Fibroblast of villous mesenchyme (primary cell): ENCODE data around the gene ADAM12. TPM values are rescaled to one million over a fixed set of nuclear protein-coding genes. Genes with fewer than 3 reads are reported as not detected.

Experiments
- DNase-seq: peaks from one replicate; pipeline ENCODE4 v3.0.0-alpha.2; 2010; ENCODE audit warnings: low read depth
- H3K4me3 ChIP-seq: 2 replicates; pipeline ENCODE4 v1.5.1; 2011; ENCODE audit warnings: low read depth, mild to moderate bottlenecking, low read length
- total RNA-seq: library from RNA; depleted of rRNA; stranded (reverse); fragments of >200 nt; gene quantifications from 2 replicates; pipeline ENCODE4 v1.2.3, GENCODE V29; 2012
- TF ChIP-seq, protein P1 (sequence below): IDR thresholded peaks from 2 replicates; pipeline ENCODE4 v1.5.1; 2012; ENCODE audit warnings: low read depth, mild to moderate bottlenecking, low read length; ENCODE audit not compliant: insufficient read depth

The ADAM12 gene
- total RNA-seq, 1 donor, result 22.5 TPM

DNA sequence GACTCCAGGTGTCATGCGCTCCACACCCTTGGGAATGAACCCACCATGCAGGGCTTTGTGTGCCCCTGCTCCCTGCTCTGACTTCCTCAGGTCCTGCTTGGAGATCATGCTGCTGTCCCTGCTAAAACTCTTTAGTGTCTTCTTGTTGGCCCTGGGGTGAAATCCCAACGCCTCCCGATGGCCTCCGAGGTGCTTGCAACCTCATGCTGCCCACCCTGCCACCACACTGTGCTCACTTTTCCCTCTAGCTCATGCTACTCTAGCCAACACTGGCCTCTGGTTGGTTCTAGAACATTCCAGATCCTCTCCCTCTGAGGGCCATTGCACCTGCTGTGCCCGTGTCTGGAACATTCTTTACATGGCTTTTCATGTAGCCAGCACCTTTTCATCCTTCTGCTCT is 227.7 kb downstream of the ADAM12 start:
- H3K4me3 ChIP-seq, result no peak overlapping the region
- no peak for DNase-seq
- TF ChIP-seq, protein P1, sequence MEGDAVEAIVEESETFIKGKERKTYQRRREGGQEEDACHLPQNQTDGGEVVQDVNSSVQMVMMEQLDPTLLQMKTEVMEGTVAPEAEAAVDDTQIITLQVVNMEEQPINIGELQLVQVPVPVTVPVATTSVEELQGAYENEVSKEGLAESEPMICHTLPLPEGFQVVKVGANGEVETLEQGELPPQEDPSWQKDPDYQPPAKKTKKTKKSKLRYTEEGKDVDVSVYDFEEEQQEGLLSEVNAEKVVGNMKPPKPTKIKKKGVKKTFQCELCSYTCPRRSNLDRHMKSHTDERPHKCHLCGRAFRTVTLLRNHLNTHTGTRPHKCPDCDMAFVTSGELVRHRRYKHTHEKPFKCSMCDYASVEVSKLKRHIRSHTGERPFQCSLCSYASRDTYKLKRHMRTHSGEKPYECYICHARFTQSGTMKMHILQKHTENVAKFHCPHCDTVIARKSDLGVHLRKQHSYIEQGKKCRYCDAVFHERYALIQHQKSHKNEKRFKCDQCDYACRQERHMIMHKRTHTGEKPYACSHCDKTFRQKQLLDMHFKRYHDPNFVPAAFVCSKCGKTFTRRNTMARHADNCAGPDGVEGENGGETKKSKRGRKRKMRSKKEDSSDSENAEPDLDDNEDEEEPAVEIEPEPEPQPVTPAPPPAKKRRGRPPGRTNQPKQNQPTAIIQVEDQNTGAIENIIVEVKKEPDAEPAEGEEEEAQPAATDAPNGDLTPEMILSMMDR, result no peak

DNA sequence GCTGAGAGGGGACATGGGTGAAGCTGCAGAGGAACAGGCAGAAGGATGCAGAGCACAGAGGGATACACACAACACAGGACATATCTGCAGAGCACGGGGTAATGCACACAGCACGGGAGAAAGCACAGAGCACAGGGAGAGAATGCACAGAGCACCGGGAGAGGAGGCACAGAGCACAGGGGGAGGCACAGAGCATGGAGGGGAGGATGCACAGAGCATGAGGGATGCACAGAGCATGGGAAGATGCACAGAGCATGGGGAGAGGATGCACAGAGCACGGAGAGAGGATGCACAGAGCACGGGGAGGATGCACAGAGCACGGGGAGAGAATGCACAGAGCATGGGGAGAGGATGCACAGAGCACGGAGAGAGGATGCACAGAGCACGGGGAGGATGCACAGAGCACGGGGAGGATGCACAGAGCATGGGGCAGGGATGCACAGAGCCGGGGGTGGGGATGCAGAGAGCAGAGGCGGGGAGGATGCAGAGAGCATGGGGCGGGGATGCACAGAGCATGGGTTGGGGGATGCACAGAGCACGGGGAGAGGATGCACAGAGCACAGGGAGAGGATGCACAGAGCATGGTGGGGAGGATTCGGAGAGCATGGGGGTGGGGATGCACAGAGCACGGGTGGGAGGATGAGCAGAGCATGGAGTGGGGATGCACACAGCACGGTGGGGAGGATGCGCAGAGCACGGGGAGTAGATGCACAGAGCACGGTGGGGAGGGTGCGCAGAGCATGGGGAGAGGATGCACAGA is 230.0 kb downstream of the ADAM12 start:
- TF ChIP-seq, protein P1, result no peak
- no peak for DNase-seq
- no peak overlapping the region for H3K4me3 ChIP-seq

DNA sequence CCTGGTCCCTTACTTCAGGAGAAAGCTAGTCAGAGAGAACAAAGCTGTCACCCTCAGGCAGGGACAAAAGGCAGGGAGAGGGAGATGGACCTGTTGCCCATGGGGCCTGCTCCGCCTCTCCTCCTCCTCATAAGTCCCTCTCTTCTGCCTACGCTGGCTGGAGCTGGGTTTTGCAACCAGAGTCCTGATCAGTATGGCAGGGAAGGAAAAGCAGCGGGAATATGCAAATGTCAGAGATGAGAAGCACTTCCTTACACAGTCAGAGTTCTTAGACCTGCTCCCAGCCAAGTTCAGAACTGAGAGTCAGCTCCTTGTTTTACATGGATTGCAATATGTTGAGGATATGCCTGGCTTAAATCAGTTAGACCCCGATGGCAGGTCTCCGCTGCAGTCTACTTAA is 231.1 kb downstream of the ADAM12 start:
- H3K4me3 ChIP-seq, result no peak overlapping the region
- DNase-seq, result no peak
- TF ChIP-seq, protein P1, result no peak

DNA sequence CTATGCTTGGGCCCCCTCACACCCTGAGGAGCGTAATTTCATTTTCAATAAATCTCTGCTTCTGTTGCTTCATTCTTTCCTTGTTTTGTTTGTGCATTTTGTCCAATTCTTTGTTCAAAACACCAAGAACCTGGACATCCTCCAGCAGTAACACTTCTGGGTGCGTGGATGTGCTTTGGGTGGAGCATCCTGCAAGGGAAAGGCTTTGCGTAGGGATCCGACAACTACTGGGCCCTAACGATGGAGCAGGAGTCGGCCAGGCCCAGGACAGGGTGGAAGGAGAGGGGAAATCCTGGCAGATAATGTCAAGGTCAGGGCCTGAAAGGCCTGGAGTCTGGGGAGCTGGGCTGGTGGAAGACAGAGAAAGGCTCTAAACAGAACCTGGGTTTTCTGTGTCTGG is 231.8 kb downstream of the ADAM12 start:
- DNase-seq, result no peak
- TF ChIP-seq, protein P1, result no peak
- no peak overlapping the region for H3K4me3 ChIP-seq

DNA sequence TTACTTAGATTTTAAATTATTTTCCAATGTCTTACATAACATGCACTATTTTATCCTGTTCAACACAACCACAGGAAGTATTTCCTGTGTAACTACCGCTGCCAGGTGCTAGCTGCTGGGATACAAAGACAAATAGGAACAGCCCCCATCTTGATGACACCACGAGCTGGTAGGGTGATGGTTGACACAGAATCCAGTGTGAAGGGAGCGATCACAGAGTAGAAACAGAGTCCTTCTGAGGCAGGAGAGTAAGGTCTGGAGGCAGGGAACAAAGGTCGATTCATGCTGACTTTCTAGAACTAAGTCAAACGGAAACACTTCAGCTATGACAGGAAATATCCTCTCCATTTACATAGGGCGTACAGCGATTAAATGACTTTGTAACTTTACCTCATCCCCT is 232.3 kb downstream of the ADAM12 start:
- no peak for DNase-seq
- TF ChIP-seq, protein P1, result no peak
- no peak overlapping the region for H3K4me3 ChIP-seq

DNA sequence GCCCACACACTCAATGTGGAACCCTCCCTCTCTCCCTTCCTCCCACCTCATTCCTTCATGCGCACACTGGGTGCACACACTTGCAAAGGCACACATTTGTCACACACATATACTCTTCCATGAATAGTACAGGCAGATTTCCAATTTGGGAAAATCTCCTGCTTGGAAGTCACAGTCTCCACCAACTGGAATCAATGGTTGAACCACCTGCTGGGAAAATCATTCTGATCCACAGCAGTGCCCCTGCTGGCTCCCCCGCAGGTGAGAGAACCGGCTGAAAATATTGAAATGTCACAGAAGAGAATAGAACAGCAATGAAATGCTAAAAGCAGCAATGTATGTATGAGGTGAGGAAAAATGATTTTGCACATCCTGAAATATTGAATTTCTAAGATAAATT is 232.7 kb downstream of the ADAM12 start:
- DNase-seq, result no peak
- TF ChIP-seq, protein P1, result no peak
- no peak overlapping the region for H3K4me3 ChIP-seq
